ENCODE data around the gene TEX50.
"Not testable (repeated sequence)": the region's sequence is repeated elsewhere in the genome, so short reads cannot be mapped to it uniquely, and the experiment has no call there.

TEX50 gene

GRCh38 chr1:173635116-173635515, at the start of gene TEX50:
Gene TEX50 (plus strand): TSS chr1:173635338. CDS start chr1:173635522, 184 bp downstream.
- DNase-seq (ENCODE audit: low spot score): no peak

GRCh38 chr1:173590557-173590956, 44.6 kb upstream of the TEX50 start:
- no peak for DNase-seq (ENCODE audit: low spot score)

- not testable (repeated sequence) for DNase-seq (ENCODE audit: low spot score)
Observed at GRCh38 chr1:173591138-173591537, 44.0 kb upstream of the TEX50 start.

GRCh38 chr1:173596097-173596825, 38.9 kb upstream of the TEX50 start:
- DNase-seq (ENCODE audit: low spot score): no peak

GRCh38 chr1:173601588-173601987, 33.5 kb upstream of the TEX50 start:
- DNase-seq (ENCODE audit: low spot score): no peak

- DNase-seq (ENCODE audit: low spot score): peak; percentile 22
Observed at GRCh38 chr1:173603056-173603591, 32.0 kb upstream of the TEX50 start, which contains the start of gene SLC9C2. Gene SLC9C2 (minus strand): TSS chr1:173603072. CDS start chr1:173601776, 1,296 bp downstream.

- DNase-seq (ENCODE audit: low spot score): no peak
Observed at GRCh38 chr1:173608503-173609216, 26.5 kb upstream of the TEX50 start.

- not testable (repeated sequence) for DNase-seq (ENCODE audit: low spot score)
Observed at GRCh38 chr1:173613086-173613485, 22.1 kb upstream of the TEX50 start.

- DNase-seq (ENCODE audit: low spot score): no peak
Observed at GRCh38 chr1:173616859-173617258, 18.3 kb upstream of the TEX50 start.

- DNase-seq (ENCODE audit: low spot score): no peak
Observed at GRCh38 chr1:173627269-173627668, 7.9 kb upstream of the TEX50 start.

- DNase-seq (ENCODE audit: low spot score): no peak
Observed at GRCh38 chr1:173628888-173629287, 6.2 kb upstream of the TEX50 start.

- not testable (repeated sequence) for DNase-seq (ENCODE audit: low spot score)
Observed at GRCh38 chr1:173637236-173638042, 2.3 kb downstream of the TEX50 start.

GRCh38 chr1:173638043-173639021, 3.2 kb downstream of the TEX50 start:
- no peak for DNase-seq (ENCODE audit: low spot score)

- DNase-seq (ENCODE audit: low spot score): no peak
Observed at GRCh38 chr1:173639102-173639501, 4.0 kb downstream of the TEX50 start.

GRCh38 chr1:173642450-173643139, 7.5 kb downstream of the TEX50 start:
- DNase-seq (ENCODE audit: low spot score): not testable (repeated sequence)

GRCh38 chr1:173646656-173647055, 11.5 kb downstream of the TEX50 start:
- DNase-seq (ENCODE audit: low spot score): no peak

GRCh38 chr1:173648880-173649605, 13.9 kb downstream of the TEX50 start:
- no peak for DNase-seq (ENCODE audit: low spot score)

- no peak for DNase-seq (ENCODE audit: low spot score)
Observed at GRCh38 chr1:173660306-173660705, 25.2 kb downstream of the TEX50 start.

- DNase-seq (ENCODE audit: low spot score): no peak
Observed at GRCh38 chr1:173661271-173661670, 26.1 kb downstream of the TEX50 start.

- no peak for DNase-seq (ENCODE audit: low spot score)
Observed at GRCh38 chr1:173661763-173662162, 26.6 kb downstream of the TEX50 start.

Data from NAMALWA (cell line).